Occipital lobe (tissue), 2 donors: ENCODE measurements around the gene LSP1. TPM values are rescaled to one million over a fixed set of nuclear protein-coding genes. Genes with fewer than 3 reads are reported as not detected.
"Not testable (repeated sequence)": the region's sequence is repeated elsewhere in the genome, so short reads cannot be mapped to it uniquely, and the experiment has no call there.

ENCODE experiments used
- DNase-seq: peaks from one replicate; lab custom pipeline; 2025; lab: John Stamatoyannopoulos, UW
- total RNA-seq: library from RNA; depleted of rRNA; stranded (reverse); fragments of >200 nt; gene quantifications from one replicate; pipeline ENCODE4 v1.2.3, GENCODE V29; 2014

The LSP1 gene, protein sequence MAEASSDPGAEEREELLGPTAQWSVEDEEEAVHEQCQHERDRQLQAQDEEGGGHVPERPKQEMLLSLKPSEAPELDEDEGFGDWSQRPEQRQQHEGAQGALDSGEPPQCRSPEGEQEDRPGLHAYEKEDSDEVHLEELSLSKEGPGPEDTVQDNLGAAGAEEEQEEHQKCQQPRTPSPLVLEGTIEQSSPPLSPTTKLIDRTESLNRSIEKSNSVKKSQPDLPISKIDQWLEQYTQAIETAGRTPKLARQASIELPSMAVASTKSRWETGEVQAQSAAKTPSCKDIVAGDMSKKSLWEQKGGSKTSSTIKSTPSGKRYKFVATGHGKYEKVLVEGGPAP
- 0.47 TPM for total RNA-seq

- DNase-seq = no peak
Observed at GRCh38 chr11:1852877-1853276, at the start of gene LSP1. Gene LSP1 (plus strand): TSS chr11:1853084. CDS start chr11:1853145, 61 bp downstream.

GRCh38 chr11:1803246-1803645 is 49.6 kb upstream of the LSP1 start:
- DNase-seq = no peak

DNA sequence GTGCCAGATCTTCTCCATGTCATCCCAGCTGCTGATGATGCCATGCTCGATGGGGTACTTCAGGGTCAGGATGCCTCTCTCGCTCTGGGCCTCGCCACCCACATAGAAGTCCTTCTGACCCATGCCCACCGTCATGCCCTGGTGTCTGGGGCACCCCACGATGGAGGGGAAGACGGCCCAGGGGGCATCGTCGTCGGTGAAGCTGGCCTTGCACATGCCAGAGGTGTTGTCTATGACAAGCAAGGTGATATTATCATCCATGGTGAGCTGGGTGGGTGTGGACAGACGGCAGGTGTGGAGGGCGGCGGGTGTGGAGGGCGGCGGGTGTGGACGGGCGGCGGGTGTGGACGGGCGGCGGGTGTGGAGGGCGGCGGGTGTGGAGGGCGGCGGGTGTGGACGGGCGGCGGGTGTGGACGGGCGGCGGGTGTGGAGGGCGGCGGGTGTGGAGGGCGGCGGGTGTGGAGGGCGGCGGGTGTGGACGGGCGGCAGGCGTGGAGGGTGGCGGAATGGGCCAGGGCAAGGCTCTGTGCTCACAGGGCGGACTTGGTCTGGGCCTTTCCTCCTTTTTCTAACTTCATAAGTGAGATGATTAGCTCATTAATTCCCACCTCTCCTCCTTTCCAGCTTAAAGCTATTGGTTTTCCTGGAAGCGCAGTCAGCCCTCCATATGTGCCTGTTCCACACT is 48.9 kb upstream of the LSP1 start:
- not testable (repeated sequence) for DNase-seq

- DNase-seq = no peak
Observed at GRCh38 chr11:1805525-1805924, 47.4 kb upstream of the LSP1 start.

- no peak for DNase-seq
Observed at GRCh38 chr11:1807264-1807995, 45.5 kb upstream of the LSP1 start.

DNA sequence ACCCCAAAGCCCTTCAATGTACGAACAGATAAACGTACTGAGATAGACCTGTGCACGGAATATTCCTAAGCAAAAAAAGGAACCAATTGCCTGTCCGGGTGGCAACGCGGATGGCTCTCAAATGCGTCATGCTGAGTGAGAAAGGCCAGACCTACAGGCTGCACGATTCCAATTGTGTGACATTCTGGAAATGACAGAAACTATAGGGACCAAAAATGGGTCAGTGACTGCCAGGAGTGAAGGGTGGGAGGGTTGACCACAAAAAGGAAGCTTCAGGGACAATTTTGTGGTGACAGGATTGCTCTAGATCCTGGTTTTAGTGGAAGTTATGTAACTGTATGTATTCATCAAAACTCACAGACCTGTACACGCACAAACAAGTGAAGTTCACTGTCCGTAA is 42.1 kb upstream of the LSP1 start:
- DNase-seq = no peak

DNA sequence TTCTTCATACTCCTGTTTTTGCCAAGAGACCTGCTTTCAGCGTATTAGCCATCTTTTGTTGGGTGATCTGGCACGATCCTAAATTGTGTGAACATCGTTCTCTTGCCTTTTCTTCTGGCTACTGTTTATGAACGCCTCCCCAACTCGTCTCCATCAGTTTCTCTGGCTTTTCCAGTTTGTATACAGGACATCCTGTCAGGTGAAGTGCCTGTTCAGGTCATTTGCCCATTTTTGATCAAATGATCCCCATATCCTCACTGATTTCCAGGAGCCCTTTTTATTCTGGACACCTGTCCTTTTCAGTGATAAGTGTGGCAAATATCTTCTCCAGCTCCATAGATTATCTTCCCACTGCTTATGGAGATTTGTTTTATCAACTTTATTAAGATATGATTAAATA is 40.6 kb upstream of the LSP1 start:
- DNase-seq = no peak

DNA sequence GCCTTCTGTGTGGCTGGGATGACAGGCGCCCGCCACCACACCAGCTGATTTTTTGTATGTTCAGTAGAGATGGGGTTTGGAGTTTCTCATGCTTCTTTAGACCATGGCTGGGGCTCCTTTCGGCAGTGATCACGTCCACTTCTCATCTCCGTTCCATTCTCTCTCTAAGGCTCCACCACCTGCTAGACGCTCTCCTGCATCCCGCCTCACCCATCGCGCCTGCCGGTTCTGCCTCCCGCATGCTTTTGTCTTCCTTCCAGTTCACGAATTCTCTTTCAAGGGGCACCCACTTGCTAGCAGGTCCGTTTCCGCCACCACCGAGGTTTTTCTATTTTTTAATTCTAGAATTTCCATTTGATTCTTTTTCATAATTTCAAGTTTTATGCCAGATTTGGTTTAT is 40.1 kb upstream of the LSP1 start:
- no peak for DNase-seq

DNA sequence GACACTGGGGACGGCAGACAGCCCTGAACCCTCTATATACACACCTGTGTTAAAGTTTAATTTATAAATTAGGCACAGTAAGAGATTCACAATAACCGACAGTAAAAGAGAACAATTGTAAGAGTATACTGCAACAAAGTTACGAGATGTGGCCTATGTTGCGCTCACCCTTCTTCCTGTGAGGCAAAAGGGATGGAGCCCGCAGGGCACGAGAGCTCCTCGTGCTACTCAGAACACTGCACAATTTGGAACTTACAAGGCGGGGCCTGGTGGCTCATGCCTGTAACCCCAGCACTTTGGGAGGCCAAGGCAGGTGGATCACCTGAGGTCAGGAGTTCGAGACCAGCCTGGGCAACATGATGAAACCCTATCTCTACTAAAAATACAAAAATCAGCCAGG is 39.5 kb upstream of the LSP1 start:
- not testable (repeated sequence) for DNase-seq

- no peak for DNase-seq
Observed at GRCh38 chr11:1814691-1815090, 38.2 kb upstream of the LSP1 start.

DNA sequence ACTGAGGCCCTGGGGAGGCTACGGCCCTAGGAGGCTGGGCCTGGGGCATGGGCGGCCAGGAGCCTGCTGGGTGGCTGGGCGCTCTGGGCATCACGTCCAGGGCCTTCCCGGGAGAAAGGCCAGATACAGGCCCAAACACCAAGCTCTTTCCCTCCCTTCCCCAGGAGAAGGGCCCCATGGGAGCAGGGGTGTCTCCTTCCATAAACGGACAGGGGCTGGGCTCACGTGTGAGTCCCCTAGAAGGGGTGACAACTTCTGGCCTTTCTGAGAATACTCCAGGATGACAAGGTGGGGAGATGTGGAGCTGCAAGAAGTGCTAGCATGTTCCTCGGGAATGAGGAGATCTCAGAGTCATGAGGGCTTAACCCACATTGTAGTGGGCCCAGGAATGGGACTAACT is 37.6 kb upstream of the LSP1 start:
- no peak for DNase-seq

DNA sequence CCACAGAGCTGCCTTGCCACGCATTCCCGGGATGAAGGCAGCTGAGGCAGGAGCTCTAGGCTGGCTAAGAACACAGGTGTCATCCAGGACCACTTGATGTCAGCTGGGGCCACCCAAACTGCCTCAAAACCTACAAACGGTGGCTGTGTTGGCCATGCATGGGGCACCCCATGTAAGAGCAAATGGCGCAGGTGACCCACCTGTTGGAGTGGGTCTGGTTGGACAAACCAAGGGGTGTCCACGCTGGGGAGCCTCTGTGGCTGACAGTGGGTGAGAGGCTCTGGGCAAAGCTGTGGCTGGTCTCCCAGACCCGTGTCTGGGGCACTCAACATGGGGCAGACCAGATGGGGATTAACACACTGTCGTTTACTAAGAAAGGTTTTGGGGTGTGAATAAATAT is 37.1 kb upstream of the LSP1 start:
- no peak for DNase-seq

DNA sequence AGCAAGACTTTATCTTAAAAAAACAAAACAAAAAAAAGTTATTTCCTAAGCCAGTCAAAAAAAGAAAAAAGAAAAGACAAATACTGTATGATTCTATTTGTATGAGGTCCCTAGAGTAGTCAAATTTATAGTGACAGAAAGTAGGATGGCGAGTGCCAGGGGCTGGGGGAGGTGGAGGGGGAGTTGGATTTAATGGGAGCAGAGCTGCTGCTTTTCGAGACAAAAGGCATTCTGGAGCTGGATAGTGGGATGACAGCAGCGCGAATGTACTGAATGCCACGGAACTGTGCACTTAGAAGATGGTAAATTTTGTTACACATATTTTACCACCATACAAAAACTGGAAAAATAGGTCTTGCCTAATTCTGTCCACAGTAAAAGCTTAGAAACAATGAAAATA is 35.9 kb upstream of the LSP1 start:
- no peak for DNase-seq

- no peak for DNase-seq
Observed at GRCh38 chr11:1817511-1817910, 35.4 kb upstream of the LSP1 start.

GRCh38 chr11:1819074-1819473 is 33.8 kb upstream of the LSP1 start:
- no peak for DNase-seq

GRCh38 chr11:1820463-1821325 is 32.2 kb upstream of the LSP1 start:
- no peak for DNase-seq

- no peak for DNase-seq
Observed at GRCh38 chr11:1821562-1821961, 31.3 kb upstream of the LSP1 start.

GRCh38 chr11:1822648-1823375 is 30.1 kb upstream of the LSP1 start:
- DNase-seq = no peak

- DNase-seq = no peak
Observed at GRCh38 chr11:1823376-1824220, 29.3 kb upstream of the LSP1 start.
